ENCODE measurements around the gene CYP46A1.
"Not testable (repeated sequence)": the region's sequence is repeated elsewhere in the genome, so short reads cannot be mapped to it uniquely, and the experiment has no call there.

Gene CYP46A1

DNA sequence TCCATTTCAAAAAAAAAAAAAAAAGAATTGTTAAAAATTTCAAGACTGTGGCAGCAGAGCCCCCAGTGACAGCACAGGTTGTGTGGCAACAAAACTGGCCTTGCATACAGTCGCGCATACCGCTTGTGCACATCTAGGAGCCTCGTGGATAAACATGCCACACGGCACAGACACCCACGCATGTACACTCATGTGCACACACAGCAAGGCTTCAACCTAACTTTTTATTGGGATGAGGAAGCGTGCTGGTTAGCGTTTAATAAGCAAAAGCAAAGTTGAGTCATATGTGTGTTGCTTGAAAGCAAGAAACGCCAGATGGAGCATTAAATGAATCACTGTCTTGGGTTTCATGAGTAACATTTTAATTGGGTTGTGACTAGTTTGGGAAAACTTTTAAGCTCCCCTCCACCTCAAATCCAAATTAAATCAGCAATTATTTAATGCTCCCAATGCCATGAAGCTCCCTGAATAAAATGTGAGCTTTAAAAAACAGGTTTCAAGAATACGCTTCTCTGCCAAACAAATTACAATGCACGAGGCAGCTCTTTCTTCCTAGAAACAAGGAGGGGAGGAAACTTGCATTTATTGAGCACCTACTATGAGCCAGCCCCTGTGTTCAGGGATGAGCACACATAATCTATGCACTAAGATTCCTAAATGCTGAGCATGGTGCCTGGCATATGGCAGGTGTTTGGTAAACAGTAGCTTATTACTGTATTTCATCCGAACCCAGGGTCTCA is 73.4 kb downstream of the CYP46A1 start:
- no peak for DNase-seq (ENCODE audit: low read depth in 2 of 2)

DNA sequence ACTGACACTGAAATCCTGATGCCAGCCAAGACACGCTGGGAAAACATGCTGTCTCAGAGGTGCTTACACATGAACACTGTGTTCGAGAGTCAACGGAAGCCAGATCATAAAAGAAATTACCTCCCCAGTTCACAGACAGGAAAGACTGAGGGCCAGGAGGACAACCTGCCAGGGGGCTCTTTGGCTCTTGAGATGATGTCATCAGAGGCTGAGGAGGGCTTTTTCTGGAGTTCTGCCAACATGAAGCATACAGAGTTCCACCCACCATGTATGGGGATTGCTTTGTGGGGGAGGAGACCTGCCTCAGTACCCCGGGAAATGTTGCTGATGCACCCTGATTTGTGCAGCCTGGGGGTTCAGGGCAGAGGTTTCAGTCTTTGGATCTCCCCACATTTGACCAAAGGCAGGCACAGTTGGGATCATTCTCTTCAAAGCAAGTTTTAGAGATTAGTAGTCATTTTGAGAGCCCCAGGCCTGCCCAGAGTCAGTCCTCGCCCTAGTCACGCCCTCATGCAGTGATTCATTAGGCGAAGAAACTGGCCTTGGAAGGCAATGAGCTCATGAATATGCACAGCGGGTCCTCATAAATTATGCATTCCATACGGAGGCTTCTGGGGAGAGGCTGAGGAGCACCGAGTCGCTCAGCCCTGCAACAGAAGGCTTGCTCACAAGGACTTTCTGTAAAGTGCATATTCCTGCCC is 74.2 kb downstream of the CYP46A1 start:
- DNase-seq (ENCODE audit: low read depth in 2 of 2) = no peak

DNA sequence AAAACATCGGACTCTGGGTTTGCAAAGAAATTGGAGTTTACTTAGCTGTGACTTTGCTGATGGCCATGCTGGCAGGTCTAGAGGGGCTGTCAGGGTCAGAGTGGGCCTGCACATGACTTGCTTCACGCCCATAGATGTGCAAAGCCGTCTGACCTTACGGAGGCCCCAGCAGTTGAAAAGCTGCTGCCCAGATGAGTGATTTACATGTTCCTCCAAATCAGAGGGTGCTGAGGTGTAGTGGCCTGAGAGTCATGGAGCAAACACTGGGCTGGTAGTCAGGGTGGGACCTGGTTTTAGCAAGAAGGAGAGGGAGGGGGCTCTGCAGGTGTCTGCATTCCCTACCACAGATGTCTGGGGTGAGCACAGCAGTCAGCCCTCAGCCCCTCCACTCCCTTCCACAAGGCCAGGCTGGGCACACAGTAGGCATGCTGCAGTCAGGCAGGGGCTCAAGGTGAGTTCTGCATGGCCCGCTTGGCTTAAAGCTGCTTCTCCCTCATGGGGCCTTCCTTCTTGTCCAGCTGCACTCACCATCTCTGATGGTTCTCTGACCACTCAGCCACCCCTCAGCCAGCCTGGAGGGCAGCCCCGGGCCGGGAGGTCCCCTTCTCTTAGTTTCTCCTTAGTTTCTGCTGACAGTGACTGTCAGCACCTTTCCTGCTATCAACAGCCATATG is 74.9 kb downstream of the CYP46A1 start:
- no peak for DNase-seq (ENCODE audit: low read depth in 2 of 2)

DNA sequence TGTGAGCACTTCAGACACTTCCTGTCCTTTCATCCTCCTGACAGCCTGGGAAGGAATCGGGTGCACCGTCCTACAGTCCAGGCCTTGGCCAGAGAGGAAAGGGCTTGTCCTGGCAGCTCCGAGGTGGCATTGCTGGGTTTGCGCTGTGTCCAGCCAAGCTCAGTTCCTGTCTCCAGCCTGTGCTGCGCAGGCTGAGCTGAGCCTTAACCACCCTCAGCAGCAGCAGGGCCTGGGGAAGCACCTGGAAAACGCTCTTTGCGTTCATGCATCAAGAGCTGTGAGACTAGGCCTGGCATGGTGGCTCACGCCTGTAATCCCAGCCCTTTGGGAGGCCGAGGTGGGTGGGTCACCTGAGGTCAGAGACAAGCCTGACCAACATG is 75.4 kb downstream of the CYP46A1 start:
- no peak for DNase-seq (ENCODE audit: low read depth in 2 of 2)

DNA sequence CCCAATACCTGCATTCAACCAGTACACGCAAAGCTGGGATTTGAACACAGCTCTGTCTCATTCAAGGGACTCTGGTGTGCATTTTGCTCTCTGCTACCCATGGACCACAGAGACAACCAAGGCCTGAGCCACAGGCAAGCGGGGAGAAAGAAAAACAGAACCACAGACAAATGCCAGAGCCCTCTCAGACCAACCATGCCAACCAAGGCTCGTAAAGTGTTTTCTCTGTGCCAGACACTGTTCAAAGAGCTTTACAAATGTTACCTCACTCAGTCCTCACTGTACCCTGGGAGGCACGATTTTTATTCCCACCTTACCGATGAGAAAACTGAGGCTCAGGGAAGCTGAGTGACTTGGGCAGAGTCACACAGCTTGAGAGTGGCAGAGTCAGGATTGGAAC is 76.7 kb downstream of the CYP46A1 start:
- no peak for DNase-seq (ENCODE audit: low read depth in 2 of 2)

DNA sequence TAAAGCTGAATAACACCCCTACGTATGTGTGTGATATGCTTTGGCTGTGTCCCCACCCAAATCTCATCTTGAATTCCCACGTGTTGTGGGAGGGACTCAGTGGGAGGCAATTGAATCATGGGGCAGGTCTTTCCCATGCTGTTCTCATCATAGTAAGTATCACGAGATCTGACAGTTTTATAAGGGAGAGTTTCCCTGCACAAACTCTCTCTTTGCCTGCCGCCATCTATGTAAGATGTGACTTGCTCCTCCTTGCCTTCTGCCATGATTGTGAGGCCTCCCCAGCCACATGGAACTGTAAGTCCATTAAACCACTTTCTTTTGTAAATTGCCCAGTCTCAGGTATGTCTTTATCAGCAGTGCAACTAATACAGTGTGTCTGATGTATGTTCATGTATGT is 78.8 kb downstream of the CYP46A1 start:
- not testable (repeated sequence) for DNase-seq (ENCODE audit: low read depth in 2 of 2)

DNA sequence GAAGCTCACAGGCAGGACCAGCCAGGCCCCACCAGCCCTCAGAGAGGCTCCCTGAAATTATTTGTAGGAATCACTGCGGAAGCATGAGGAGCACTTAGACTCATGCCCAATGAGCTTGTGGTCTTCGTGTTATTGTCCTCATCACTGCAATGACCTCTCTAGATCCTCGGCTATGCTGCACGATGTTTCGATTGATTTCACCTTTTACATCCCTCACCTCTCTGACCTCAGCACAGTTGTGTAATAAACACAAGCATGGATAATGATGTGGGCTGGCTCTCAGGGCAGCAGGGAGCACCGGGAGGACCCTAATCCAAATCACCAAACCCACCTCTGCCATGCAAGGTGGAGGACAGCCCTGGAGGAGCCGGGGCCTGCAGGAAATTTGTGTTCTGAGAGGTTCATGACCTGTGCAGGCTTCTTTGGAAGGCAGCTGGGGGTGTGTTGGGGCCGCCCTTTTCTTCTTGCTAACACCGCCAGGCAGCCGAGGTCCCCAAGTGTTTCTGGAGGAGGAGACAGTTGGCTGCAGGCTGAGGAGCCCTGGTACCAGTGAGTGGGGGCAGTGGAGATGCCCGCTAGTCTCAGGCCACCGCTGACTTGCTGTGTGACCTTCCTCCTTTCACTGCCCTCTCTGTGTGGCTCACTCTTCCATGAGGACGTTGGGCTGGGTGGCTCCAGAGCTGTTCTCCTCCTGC is 79.6 kb downstream of the CYP46A1 start:
- DNase-seq (ENCODE audit: low read depth in 2 of 2) = no peak

DNA sequence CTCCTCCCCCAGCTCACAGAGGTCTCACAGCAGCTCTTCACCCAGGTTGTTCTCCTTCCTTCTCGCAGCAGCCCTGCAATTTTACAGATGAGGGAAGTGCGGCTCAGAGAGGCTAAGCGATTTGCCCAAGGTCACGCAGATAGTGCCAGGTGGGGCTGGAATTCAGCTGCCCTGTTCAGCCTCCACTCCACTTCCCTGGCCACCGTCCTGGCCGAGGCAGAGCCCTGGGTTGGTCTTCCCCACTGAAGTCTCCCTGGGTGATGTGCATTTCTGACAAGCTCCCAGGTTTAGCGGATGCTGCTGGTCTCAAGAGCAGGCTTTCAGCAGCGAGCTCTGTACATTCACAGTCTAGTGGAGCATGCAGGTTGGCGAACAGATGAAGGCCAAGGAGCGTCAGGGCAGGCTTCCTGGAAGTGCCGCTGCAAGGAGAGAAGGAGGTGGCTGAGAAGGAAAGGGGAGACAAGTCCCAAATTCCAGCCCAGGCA is 80.2 kb downstream of the CYP46A1 start:
- DNase-seq (ENCODE audit: low read depth in 2 of 2) = no peak

DNA sequence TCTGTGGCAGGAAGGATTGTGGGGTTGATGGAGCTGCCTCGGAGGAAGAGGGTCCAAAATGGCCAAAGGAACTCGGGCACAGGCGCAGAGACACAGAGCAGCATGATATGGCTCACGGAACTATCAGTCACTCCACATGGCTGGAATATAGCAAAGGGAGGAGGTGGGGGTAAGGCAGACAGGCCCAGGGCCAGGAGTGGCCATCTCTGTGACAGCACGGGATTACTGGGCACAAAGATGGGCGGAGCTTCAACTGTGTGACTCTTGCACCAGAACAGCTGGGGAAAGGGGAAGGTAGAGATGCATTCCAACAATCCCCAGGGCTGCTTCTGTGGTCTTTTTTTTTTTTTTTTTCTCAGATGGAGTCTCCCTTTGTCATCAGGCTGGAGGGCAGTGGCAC is 84.3 kb downstream of the CYP46A1 start:
- no peak for DNase-seq (ENCODE audit: low read depth in 2 of 2)

DNA sequence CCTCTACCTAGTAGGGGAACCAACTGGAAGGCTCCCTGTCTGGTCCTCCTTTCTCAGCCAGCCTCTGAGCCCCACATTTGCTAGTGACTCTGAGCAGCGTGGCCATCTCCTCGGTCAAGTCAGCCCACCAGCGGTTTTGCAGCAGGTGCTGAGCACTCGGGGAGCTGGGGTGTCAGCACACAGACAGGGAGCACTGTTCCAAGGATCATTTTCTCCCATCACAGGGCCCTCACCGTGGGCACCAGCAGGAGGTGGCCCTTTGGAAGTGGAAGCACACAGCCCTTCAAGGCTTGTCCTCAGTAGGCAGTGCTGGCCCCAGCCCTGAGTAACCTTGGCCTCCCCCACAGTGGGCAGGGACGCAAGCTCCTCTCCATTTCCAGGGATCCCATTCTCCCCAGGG is 85.0 kb downstream of the CYP46A1 start:
- no peak for DNase-seq (ENCODE audit: low read depth in 2 of 2)

DNA sequence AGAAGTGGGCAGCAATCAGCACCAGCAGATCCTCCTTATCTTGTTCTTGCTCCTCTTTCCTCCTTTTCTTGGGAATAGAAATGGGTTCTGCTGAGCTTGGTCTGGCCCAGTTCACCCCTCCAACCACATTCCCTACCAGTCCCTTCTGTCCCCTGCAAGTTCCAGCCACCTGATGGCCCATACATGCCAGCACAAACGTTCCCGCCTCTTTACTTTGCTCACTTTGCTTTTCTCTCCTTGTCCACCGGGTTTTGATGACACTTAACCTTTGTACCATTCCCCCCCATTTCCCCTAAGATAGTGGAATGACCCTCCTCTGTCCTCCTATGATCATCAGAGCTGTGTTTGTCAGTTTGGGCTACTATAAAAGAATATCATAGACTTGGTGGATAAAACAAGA is 85.7 kb downstream of the CYP46A1 start:
- no peak for DNase-seq (ENCODE audit: low read depth in 2 of 2)

DNA sequence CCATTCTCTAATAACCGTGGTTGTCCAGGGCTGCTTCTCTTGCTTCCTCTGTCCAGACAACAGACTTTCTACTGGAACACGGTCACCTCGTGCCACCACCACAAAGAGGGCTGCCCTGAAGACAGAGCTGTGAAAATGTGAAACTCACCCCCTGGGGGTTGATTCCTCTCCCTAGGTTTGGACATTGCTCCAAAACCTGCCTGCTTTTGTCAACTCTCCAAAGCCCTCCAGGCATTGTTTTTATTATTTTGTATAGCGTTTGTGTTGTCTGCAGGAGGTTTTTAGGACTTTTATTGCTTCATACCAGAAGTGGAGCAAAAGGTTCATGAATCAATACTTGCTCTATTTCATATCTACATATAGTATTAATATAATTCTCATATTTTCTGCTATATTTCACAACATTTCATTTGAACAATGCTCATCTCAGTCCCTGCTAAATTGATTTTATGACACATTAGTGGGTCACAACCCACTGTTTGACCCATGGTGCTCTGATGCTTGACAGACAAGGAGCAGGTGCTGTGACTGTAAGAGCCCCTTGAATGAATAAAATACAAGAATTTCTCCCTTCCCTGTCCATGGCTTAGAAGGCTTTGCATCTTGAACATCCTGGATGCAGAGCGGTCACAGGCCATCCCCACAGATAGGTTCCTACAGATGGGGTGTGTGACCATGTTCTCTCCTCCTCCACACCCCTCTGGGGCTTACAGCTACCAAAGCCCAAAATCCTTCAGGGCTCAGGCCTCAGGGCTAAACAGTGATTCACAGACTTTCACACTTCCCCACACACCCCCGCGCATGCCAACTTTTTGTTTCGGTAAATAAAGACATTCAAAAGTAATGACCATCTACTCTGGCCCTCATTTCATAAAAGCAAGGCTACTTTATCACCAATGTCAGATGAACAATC is 88.5 kb downstream of the CYP46A1 start:
- DNase-seq (ENCODE audit: low read depth in 2 of 2) = no peak

DNA sequence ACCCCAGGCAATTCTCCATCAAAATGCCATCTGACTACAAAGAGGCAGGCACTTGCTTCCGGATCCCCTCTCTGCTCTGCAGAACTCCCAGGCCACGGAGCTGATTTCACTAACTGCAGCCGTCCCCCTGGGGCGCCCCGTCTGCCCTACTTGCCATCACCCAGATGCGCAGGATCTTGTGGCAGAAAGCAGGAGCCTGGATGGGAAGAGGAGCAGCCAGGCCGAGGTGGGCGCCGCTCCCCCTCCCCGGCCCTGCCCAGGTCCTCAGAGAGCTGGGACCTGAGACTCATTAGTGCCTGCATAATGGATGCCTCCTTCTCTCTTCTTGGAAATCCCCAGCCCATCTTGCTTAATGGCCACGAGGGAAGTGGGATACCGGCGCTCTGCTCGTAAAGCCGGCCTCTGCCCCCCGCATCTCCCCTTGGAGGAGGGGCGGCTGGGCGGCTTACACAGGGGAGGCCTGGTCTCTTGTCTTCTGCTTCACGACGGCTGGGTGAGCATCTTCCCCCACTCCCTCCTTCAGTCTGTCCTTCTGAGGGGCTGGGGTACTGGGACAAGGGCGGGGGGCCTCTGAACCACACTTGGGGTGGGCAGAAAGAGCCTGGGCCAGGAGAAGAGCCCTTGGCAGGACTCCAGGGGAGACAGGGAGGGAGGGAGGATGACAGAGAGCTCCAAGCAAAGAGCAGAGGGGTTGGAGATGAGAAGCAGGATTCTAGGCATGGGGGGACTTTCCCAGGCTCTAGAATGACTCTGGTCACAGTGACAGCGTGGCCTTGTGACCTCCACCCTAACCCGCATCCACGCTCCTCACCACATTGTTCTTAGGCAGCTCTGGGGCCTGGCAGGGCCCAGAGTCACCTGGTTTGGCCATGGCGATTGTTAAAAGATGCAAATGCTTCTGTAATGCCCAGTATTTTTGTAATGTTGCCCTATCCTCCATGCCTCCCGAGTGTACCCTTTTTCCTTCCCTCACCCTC is 89.7 kb downstream of the CYP46A1 start:
- no peak for DNase-seq (ENCODE audit: low read depth in 2 of 2)

DNA sequence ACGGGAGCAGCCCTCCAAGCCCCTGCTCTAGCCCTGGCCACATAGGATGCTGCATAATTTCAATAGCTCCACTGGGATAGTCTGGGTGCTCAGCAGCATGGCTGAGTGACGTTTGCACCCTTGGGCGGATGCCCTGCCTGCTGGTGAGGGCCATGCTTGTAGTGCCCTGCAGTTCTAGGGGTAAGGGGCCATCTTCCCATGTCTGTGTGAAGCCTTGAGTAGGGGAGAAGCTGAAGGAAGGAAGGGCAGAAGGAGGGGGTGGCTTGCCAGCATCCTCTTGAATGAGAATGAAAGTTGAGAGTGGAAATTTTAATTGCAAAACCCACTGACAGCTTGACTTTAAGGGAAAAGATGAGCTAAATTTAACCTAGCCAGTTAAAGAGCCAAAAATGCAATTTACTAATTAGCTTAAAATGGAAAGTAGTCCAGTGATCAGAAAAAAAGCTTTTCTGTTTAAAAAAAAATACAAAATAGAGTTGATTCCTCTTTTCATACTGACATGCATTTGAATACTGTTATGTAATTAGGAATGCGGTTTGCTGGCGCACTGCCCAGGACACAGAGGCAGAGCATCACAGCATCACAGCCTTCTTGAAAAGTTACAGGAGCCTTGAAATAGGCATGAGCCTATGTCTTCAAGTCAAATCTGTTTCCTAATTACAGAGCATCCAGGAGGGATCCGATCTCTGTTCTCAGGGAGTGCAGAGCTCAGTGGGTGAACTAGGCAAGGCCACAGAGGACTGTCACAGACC is 90.6 kb downstream of the CYP46A1 start:
- DNase-seq (ENCODE audit: low read depth in 2 of 2) = no peak

DNA sequence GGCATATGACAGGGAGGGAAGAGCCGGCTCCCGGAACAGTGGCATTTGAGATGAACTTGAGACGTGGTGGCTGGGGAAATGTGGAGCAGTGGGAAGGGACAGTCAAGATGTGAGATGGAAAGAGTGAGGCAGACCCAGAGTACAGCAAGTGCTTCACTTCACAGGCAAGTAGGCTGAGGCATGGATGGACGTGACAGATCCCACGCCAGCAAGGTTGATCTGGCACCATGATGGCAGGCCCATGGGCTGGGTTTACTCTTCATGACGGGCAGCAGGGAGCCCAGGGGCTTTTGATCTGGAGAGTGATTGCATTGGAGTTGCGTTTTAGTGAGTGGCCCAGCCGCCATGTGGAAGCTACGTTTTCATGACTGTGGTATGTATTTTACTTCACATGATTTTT is 91.3 kb downstream of the CYP46A1 start:
- DNase-seq (ENCODE audit: low read depth in 2 of 2) = no peak
